Measurements from ENCODE around the gene TMPRSS3. TPM values are rescaled to one million over a fixed set of nuclear protein-coding genes. Genes with fewer than 3 reads are reported as not detected.

Gene TMPRSS3
- total RNA-seq, 4 donors from 2014 or later = 5.0 to 12.6 (median 6.2) TPM

DNA sequence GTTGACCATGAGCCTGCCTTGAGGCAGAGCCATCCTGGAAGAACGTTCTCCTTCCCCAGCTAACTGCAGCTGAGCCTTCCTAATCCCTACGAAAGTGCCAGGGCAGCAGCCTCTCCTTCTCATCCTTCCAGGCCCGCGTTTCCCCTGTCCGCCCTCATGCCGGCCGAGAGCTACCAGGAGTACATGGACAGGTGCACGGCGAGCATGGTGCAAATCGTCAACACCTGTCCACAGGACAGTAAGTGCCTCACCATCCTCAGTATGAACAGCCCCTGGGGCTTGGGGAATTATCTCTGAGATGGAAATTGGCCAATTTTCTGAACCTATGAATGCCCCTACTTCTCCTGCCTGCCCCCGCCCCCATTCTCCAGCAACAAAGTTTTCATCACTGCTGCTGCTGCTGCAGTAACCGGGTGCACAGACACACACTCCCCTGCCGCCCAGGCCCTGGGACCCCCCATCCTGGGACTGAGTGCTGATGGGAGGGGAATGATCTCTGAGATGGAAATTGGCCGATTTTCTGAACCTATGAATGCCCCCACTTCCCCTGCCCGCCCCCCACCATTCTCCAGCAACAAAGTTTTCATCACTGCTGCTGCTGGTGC lies 47.4 kb upstream of the TMPRSS3 start:
- no peaks in the 10 kb centered on the region for H3K27me3 ChIP-seq
- no peak overlapping the region for H3K4me3 ChIP-seq (replicated peaks in 1 of 3)
- 90 to 93% methylated on average over 15 of the region's 15 CpGs for WGBS, 2 donors
- no peaks in the 10 kb centered on the region for H3K36me3 ChIP-seq
- no peak for DNase-seq
- intact Hi-C loops (cut with DNase I) = no loop called here
- H3K9me3 ChIP-seq = no peaks in the 10 kb centered on the region
- TF ChIP-seq, protein P1, sequence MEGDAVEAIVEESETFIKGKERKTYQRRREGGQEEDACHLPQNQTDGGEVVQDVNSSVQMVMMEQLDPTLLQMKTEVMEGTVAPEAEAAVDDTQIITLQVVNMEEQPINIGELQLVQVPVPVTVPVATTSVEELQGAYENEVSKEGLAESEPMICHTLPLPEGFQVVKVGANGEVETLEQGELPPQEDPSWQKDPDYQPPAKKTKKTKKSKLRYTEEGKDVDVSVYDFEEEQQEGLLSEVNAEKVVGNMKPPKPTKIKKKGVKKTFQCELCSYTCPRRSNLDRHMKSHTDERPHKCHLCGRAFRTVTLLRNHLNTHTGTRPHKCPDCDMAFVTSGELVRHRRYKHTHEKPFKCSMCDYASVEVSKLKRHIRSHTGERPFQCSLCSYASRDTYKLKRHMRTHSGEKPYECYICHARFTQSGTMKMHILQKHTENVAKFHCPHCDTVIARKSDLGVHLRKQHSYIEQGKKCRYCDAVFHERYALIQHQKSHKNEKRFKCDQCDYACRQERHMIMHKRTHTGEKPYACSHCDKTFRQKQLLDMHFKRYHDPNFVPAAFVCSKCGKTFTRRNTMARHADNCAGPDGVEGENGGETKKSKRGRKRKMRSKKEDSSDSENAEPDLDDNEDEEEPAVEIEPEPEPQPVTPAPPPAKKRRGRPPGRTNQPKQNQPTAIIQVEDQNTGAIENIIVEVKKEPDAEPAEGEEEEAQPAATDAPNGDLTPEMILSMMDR (IDR thresholded peaks at IDR 0.05) = no peak
- no peak for TF ChIP-seq POLR2A (IDR thresholded peaks at IDR 0.05)
- no peaks in the 10 kb centered on the region for H3K4me1 ChIP-seq
- H3K27ac ChIP-seq = no peak overlapping the region

DNA sequence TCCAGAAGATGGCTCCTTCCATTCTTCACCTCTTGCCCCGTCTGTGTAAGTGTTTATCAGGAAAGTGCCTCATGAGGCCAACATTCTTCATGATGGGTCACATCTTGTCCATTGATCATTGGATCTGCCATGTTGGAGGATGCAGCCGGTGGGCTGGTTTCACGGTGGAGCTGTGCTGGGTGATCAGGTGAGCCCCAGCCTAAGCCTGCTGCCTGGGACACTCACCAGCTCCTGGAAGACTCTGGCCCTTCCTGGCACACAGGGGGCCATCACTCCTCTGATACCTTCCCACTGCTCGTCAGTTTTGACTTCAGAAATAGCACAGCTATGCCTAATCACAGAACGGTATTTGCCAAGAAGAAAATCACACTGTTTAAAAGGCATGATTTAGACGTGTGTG lies 46.1 kb upstream of the TMPRSS3 start:
- no peak for DNase-seq
- no peaks in the 10 kb centered on the region for H3K27me3 ChIP-seq
- WGBS, 2 donors = 88 to 90% methylated on average over 6 of the region's 6 CpGs
- no peak overlapping the region for H3K4me3 ChIP-seq (replicated peaks in 1 of 3)
- no peaks in the 10 kb centered on the region for H3K36me3 ChIP-seq
- intact Hi-C loops (cut with DNase I) = no loop called here
- H3K27ac ChIP-seq = no peak overlapping the region
- H3K4me1 ChIP-seq = no peaks in the 10 kb centered on the region
- TF ChIP-seq, protein P1 (IDR thresholded peaks at IDR 0.05) = no peak
- H3K9me3 ChIP-seq = no peaks in the 10 kb centered on the region

DNA sequence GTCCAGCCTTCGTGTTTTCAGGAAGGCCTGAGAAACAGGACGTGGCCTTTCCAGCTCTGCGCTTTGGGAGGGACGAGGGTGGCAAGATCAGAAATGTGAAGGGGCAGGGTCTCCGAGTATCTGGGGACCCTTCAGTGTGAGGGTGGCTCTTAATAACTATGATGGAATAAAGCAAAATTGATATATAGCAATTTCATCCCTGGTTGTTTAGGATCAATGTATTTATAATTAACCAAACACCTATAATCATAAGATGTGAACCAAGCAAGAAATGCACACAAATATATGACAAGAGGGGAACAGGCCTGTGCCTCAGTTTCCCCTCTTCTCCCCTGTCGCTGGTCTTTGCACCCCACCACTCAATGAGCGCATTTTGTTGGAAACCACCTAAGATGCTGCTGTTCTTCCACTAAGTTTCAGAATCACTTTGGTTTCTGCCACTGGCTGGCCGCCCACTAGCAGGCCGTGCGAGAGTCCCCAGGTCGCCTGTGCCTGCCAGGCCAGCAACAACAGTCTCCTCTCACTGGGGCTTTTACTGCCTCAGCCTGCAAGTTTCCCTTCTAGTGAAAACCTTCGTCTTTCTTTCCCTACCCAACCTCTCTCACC lies 44.4 kb upstream of the TMPRSS3 start:
- Histone ChIP-seq H3K27ac (no peak overlapping the region), H3K4me3 (replicated peaks in 1 of 3) (no peak overlapping the region), H3K4me1 (no peaks in the 10 kb centered on the region), H3K9me3 (no peaks in the 10 kb centered on the region), H3K27me3 (no peaks in the 10 kb centered on the region), H3K36me3 (no peaks in the 10 kb centered on the region)
- TF ChIP-seq, protein P1 (IDR thresholded peaks at IDR 0.05) = no peak
- no peak for TF ChIP-seq POLR2A (IDR thresholded peaks at IDR 0.05)
- intact Hi-C loops (cut with DNase I) = no loop called here
- 82 to 86% methylated on average over 12 of the region's 12 CpGs for WGBS, 2 donors
- no peak for DNase-seq

DNA sequence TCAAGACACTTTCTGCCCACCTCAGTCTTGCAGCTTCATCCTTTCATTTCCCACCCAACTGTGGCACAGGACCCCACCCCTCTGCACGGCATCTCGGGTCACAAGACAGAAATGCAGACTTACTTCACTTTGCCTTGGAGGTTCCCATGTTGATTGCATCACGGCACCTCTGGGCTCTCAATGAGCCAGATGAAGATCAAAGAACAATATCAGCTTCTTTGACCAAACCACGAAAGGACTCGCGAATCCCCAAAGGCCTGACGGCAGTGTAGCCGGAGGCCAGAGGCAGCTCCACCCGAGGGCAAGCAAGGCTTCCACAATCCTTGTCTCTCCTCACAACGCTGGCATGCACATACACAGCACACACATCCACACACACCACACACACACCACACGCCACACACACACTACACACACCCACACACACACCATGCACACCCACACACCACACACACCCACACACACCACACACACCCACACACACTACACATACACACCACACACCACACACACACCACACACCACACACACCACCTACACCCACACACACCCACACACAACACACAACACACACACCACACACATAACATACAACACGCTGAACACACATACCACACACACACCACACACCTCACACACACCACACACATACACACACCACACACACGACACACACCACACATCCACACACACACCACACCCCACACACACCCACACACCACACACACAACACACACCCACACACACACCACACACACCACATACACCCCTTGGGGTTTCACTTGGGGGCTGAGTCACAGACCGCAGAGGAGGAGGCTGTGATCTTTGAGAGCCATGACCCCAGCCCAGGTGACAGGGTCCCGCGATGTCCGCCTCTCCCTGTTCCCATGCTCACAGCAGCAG lies 43.7 kb upstream of the TMPRSS3 start:
- no peak for TF ChIP-seq POLR2A (IDR thresholded peaks at IDR 0.05)
- intact Hi-C loops (cut with DNase I) = no loop called here
- no peaks in the 10 kb centered on the region for H3K27me3 ChIP-seq
- no peak overlapping the region for H3K27ac ChIP-seq
- no peak overlapping the region for H3K4me3 ChIP-seq (replicated peaks in 1 of 3)
- no peaks in the 10 kb centered on the region for H3K9me3 ChIP-seq
- H3K4me1 ChIP-seq = no peaks in the 10 kb centered on the region
- H3K36me3 ChIP-seq = no peaks in the 10 kb centered on the region
- DNase-seq = no peak
- 75 to 84% methylated on average over 17 of the region's 17 CpGs for WGBS, 2 donors

DNA sequence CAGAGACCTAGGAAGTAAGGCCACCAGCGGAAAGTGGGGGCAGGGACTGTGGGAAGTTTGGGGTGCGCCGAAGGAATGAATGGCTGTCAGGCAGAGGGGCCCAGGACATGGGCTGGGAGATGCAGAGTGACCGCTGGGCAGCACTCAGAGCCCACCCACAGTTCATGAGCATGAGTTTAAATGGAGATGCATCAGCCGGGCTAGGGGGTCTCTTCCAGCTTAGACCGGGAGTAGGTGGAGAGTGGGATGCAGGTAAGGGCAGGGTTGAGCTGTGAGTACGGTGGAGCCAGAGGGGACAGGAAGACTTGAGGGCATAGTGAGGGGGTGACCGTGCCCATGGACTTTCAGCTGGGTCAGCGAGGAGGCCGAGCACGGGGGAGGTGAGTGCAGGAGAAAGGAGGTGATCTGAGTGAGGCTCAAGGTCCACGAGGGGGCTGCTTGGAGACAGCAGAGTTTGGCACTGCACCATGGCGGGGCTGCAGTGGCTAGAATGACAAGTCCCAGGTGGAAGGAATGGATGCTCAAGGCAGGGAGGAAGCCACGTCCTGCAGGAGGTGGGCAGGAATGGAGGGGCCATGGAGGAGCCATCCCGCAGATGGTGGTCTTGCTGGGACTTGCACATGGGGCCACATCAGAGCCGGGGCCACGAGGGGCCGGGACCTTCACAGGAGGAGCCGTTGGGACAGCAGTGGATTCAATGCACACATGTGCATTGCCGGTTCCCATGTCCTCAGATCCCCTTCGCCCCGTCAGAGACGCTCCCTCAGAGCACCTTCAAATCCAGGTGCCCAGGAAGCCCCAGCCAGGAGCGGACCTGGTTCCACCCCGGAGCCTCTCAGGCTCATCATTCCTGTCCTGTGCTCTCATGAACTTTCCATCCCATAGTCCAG lies 42.7 kb upstream of the TMPRSS3 start:
- Histone ChIP-seq H3K36me3 (no peaks in the 10 kb centered on the region), H3K27me3 (no peaks in the 10 kb centered on the region), H3K9me3 (no peaks in the 10 kb centered on the region), H3K4me3 (replicated peaks in 1 of 3) (no peak overlapping the region), H3K4me1 (no peaks in the 10 kb centered on the region), H3K27ac (no peak overlapping the region)
- no peak for TF ChIP-seq POLR2A (IDR thresholded peaks at IDR 0.05)
- TF ChIP-seq, protein P1 (IDR thresholded peaks at IDR 0.05) = no peak
- intact Hi-C loops (cut with DNase I) = no loop called here
- WGBS, 2 donors = 84 to 87% methylated on average over 25 of the region's 25 CpGs
- no peak for DNase-seq

Data from thyroid gland (tissue), 4 donors.